OCI-LY3 (cell line): ENCODE measurements around the gene CYTH1.

Experiments used
- H2AFZ ChIP-seq: fragments of 200-600, 300-600 bp; shearing (Covaris generic); 2 replicates; pipeline ENCODE4 v1.6.0; 2014; ENCODE audit warnings: antibody characterized with exemption, low read depth, low read length
- H3K27ac ChIP-seq: fragments of 200-600, 300-600 bp; sonication (generic); 2 replicates; pipeline ENCODE4 v1.5.1; 2014; ENCODE audit warnings: mild to moderate bottlenecking, low read length, moderate library complexity, mixed read lengths
- H3K27me3 ChIP-seq: fragments of 200-600, 300-600 bp; sonication (generic); 2 replicates; pipeline ENCODE4 v1.6.1; 2014; ENCODE audit warnings: low read depth, low read length, mixed read lengths
- H3K36me3 ChIP-seq: fragments of 200-600, 300-600 bp; sonication (generic); replicated peaks from 2 replicates; pipeline ENCODE3; 2014; ENCODE audit warnings: low read depth, low read length, mixed read lengths
- H3K4me1 ChIP-seq: fragments of 300-600, 200-600 bp; sonication (generic); 2 replicates; pipeline ENCODE4 v1.6.1; 2014; ENCODE audit warnings: low read length, mixed read lengths
- H3K4me2 ChIP-seq: fragments of 200-600, 300-600 bp; sonication (generic); 2 replicates; pipeline ENCODE4 v1.6.1; 2014; ENCODE audit warnings: low read length, mixed read lengths
- H3K4me3 ChIP-seq: fragments of 300-600, 200-600 bp; sonication (generic); 2 replicates; pipeline ENCODE4 v1.5.1; 2014; ENCODE audit warnings: antibody characterized with exemption, mild to moderate bottlenecking, low read length, moderate library complexity
- H3K79me2 ChIP-seq: fragments of 300-600, 200-600 bp; shearing (Covaris generic); 2 replicates; pipeline ENCODE4 v1.6.1; 2014; ENCODE audit warnings: mild to moderate bottlenecking, low read length, mixed read lengths
- H3K9ac ChIP-seq: fragments of 300-600, 200-600 bp; shearing (Covaris generic); 2 replicates; pipeline ENCODE4 v1.6.0; 2014; ENCODE audit warnings: mild to moderate bottlenecking, low read length, moderate library complexity
- H3K9me3 ChIP-seq: fragments of 200-600, 300-600 bp; shearing (Covaris generic); 2 replicates; pipeline ENCODE4 v1.6.1; 2014; ENCODE audit warnings: low read length, mixed read lengths; ENCODE audit not compliant: insufficient read depth
- H4K20me1 ChIP-seq: fragments of 200-600, 300-600 bp; sonication (generic); 2 replicates; pipeline ENCODE4 v1.6.1; 2016; ENCODE audit warnings: low read length, mixed read lengths; ENCODE audit not compliant: insufficient read depth
- CTCF ChIP-seq: fragments of 200-600, 300-600 bp; sonication (generic); IDR thresholded peaks from 2 replicates; pipeline ENCODE4 v1.5.1; 2014; ENCODE audit warnings: antibody characterized with exemption, low read length, low read depth
- EZH2phosphoT487 ChIP-seq: fragments of 200-600 bp; shearing (Covaris generic); IDR thresholded peaks from 2 replicates; pipeline ENCODE4 v1.6.1; 2018; ENCODE audit warnings: antibody characterized with exemption, mixed run types, low read depth

CYTH1 gene

GRCh38 chr17:78652024-78652423 lies 130.0 kb downstream of the CYTH1 start:
- H4K20me1 ChIP-seq = no peaks in the 10 kb centered on the region
- TF ChIP-seq CTCF (no peak), EZH2phosphoT487 (no peak)
- H3K9ac ChIP-seq = no peak overlapping the region
- H3K27me3 ChIP-seq = no peaks in the 10 kb centered on the region
- H3K9me3 ChIP-seq = peaks cover 10% of the 10 kb centered on the region; the same call in 1 of the 2 replicates
- no peak overlapping the region for H3K4me2 ChIP-seq
- no peaks in the 10 kb centered on the region for H3K79me2 ChIP-seq
- no peak overlapping the region for H3K27ac ChIP-seq
- no peak overlapping the region for H3K4me3 ChIP-seq
- H2AFZ ChIP-seq = no peak overlapping the region
- no peaks in the 10 kb centered on the region for H3K36me3 ChIP-seq
- H3K4me1 ChIP-seq = no peaks in the 10 kb centered on the region

GRCh38 chr17:78651554-78651953 lies 130.5 kb downstream of the CYTH1 start:
- Histone ChIP-seq H3K4me2 (no peak overlapping the region), H3K4me1 (peaks cover under 1% of the 10 kb centered on the region; the same call in 1 of the 2 replicates), H4K20me1 (no peaks in the 10 kb centered on the region), H2AFZ (no peak overlapping the region), H3K36me3 (no peaks in the 10 kb centered on the region), H3K4me3 (no peak overlapping the region), H3K79me2 (no peaks in the 10 kb centered on the region), H3K27ac (no peak overlapping the region), H3K27me3 (no peaks in the 10 kb centered on the region), H3K9ac (no peak overlapping the region), H3K9me3 (peaks cover 10% of the 10 kb centered on the region; the same call in 1 of the 2 replicates)
- TF ChIP-seq EZH2phosphoT487 (no peak), CTCF (no peak)

- TF ChIP-seq CTCF = no peak
- no peak for TF ChIP-seq EZH2phosphoT487
- Histone ChIP-seq H2AFZ (no peak overlapping the region), H3K4me1 (peaks cover 14% of the 10 kb centered on the region), H3K27me3 (no peaks in the 10 kb centered on the region), H3K36me3 (no peaks in the 10 kb centered on the region), H3K9me3 (peaks cover 10% of the 10 kb centered on the region; the same call in 1 of the 2 replicates), H3K4me2 (no peak overlapping the region), H3K4me3 (no peak overlapping the region), H3K9ac (no peak overlapping the region), H3K79me2 (no peaks in the 10 kb centered on the region), H3K27ac (no peak overlapping the region), H4K20me1 (no peaks in the 10 kb centered on the region)
Observed at GRCh38 chr17:78650093-78650715, 131.9 kb downstream of the CYTH1 start.

- Histone ChIP-seq H3K4me3 (no peak overlapping the region), H3K36me3 (no peaks in the 10 kb centered on the region), H3K9ac (no peak overlapping the region), H3K4me1 (peaks cover 30% of the 10 kb centered on the region), H4K20me1 (no peaks in the 10 kb centered on the region), H2AFZ (no peak overlapping the region), H3K27ac (no peak overlapping the region), H3K9me3 (peaks cover 10% of the 10 kb centered on the region; the same call in 1 of the 2 replicates), H3K27me3 (no peaks in the 10 kb centered on the region), H3K79me2 (no peaks in the 10 kb centered on the region), H3K4me2 (no peak overlapping the region)
- TF ChIP-seq EZH2phosphoT487 (no peak), CTCF (no peak)
Observed at GRCh38 chr17:78648293-78648692, 133.8 kb downstream of the CYTH1 start.
